ENCODE data around the gene GRK2. TPM values are rescaled to one million over a fixed set of nuclear protein-coding genes. Genes with fewer than 3 reads are reported as not detected.

The GRK2 gene
- total and polyA plus RNA-seq, 9 of the 15 experiments (the other 6 are each of a cell fraction or from before 2014, with no cell fraction given), result 0.24 to 95.8 (median 56.5) TPM

GRCh38 chr11:67262731-67263675 is 3.3 kb upstream of the GRK2 start (continued):
- no peak for TF ChIP-seq E2F1 (CRISPR knock-in tag; IDR thresholded peaks at IDR 0.05)
- TF ChIP-seq ZNF311 (CRISPR knock-in tag; IDR thresholded peaks at IDR 0.05), result no peak
- TF ChIP-seq MGA (IDR thresholded peaks at IDR 0.05), result no peak
- TF ChIP-seq MIER1 (IDR thresholded peaks at IDR 0.05; ENCODE audit: low read depth), result no peak
- TF ChIP-seq NFIC (IDR thresholded peaks at IDR 0.05), result no peak
- no peak for TF ChIP-seq NFATC3 (IDR thresholded peaks at IDR 0.05)
- TF ChIP-seq PATZ1 (CRISPR knock-in tag; IDR thresholded peaks at IDR 0.05; ENCODE audit: borderline replicate concordance), result no peak
- no peak for TF ChIP-seq SREBF2 (CRISPR knock-in tag; IDR thresholded peaks at IDR 0.05)
- no peak for TF ChIP-seq ZNF583 (CRISPR knock-in tag; IDR thresholded peaks at IDR 0.05)
- no peak for TF ChIP-seq MCM2 (IDR thresholded peaks at IDR 0.05; ENCODE audit: low read depth)
- no peak for TF ChIP-seq ZNF384 (IDR thresholded peaks at IDR 0.05; ENCODE audit: low read depth, low read length)
- TF ChIP-seq PPARD (CRISPR knock-in tag; IDR thresholded peaks at IDR 0.05), result no peak
- no peak for TF ChIP-seq TSC22D4 (tag; IDR thresholded peaks at IDR 0.05)

Data from K562 (cell line).